Measurements from ENCODE around the gene TRPV3.
"Not testable (repeated sequence)": the region's sequence is repeated elsewhere in the genome, so short reads cannot be mapped to it uniquely, and the experiment has no call there.

The TRPV3 gene

GRCh38 chr17:3514873-3515272 lies 42.7 kb downstream of the TRPV3 start:
- no peak for DNase-seq

GRCh38 chr17:3514167-3514566 lies 43.4 kb downstream of the TRPV3 start:
- DNase-seq, result not testable (repeated sequence)

GRCh38 chr17:3513305-3514035 lies 44.1 kb downstream of the TRPV3 start:
- DNase-seq, result no peak

GRCh38 chr17:3512505-3513171 lies 45.0 kb downstream of the TRPV3 start:
- DNase-seq, result no peak

GRCh38 chr17:3511852-3512504 lies 45.6 kb downstream of the TRPV3 start:
- no peak for DNase-seq

- DNase-seq, result no peak
Measured at GRCh38 chr17:3510090-3510489, 47.5 kb downstream of the TRPV3 start.

- no peak for DNase-seq
Measured at GRCh38 chr17:3507869-3508268, 49.7 kb downstream of the TRPV3 start.

GRCh38 chr17:3507071-3507470 lies 50.5 kb downstream of the TRPV3 start:
- DNase-seq, result no peak

GRCh38 chr17:3506054-3506453 lies 51.6 kb downstream of the TRPV3 start:
- no peak for DNase-seq

- DNase-seq, result no peak
Measured at GRCh38 chr17:3505008-3505407, 52.6 kb downstream of the TRPV3 start.

- no peak for DNase-seq
Measured at GRCh38 chr17:3503285-3503684, 54.3 kb downstream of the TRPV3 start.

- no peak for DNase-seq
Measured at GRCh38 chr17:3502466-3502865, 55.1 kb downstream of the TRPV3 start.

GRCh38 chr17:3501344-3501743 lies 56.3 kb downstream of the TRPV3 start:
- no peak for DNase-seq

- no peak for DNase-seq
Measured at GRCh38 chr17:3497101-3497500, 60.5 kb downstream of the TRPV3 start.

- no peak for DNase-seq
Measured at GRCh38 chr17:3485481-3486068, 72.0 kb downstream of the TRPV3 start.

GRCh38 chr17:3482852-3483251 lies 74.8 kb downstream of the TRPV3 start:
- no peak for DNase-seq

- no peak for DNase-seq
Measured at GRCh38 chr17:3479988-3480387, 77.6 kb downstream of the TRPV3 start.

- DNase-seq, result no peak
Measured at GRCh38 chr17:3475812-3476610, 81.6 kb downstream of the TRPV3 start, which contains the start of gene ASPA. TSS of gene ASPA (plus strand) at chr17:3475997. CDS start at chr17:3476160, 163 bp downstream.

GRCh38 chr17:3475251-3475685 lies 82.3 kb downstream of the TRPV3 start:
- DNase-seq, result no peak

GRCh38 chr17:3474212-3474611 lies 83.4 kb downstream of the TRPV3 start:
- no peak for DNase-seq

GRCh38 chr17:3472137-3472536 lies 85.5 kb downstream of the TRPV3 start:
- DNase-seq, result no peak

- DNase-seq, result no peak
Measured at GRCh38 chr17:3471599-3471998, 86.0 kb downstream of the TRPV3 start, which contains the start of gene SPATA22. TSS of gene SPATA22 (minus strand) at chr17:3471819. CDS start at chr17:3469325, 2,494 bp downstream.

- no peak for DNase-seq
Measured at GRCh38 chr17:3469529-3469928, 88.1 kb downstream of the TRPV3 start.

Data from activated naive CD4-positive, alpha-beta T cell treated with anti-CD3 and anti-CD28 coated beads, Interleukin-2, amount 50 U/mL, for 16 hours (primary cell).